Measurements from ENCODE around the gene GABARAPL2.

Gene GABARAPL2

GRCh38 chr16:75593825-75594820, 27.9 kb downstream of the GABARAPL2 start:
- DNase-seq, result no peak

GRCh38 chr16:75599452-75600277, 33.5 kb downstream of the GABARAPL2 start:
- no peak for DNase-seq

- DNase-seq, result no peak
These were observed 37.1 kb downstream of the GABARAPL2 start for GRCh38 chr16:75603241-75603640.

- no peak for DNase-seq
These were observed 40.3 kb downstream of the GABARAPL2 start for GRCh38 chr16:75606507-75606906.

GRCh38 chr16:75614066-75614897, 48.1 kb downstream of the GABARAPL2 start:
- peak; percentile 18 for DNase-seq

- DNase-seq, result no peak
These were observed 49.4 kb downstream of the GABARAPL2 start for GRCh38 chr16:75615619-75616018.

GRCh38 chr16:75616521-75617010, 50.4 kb downstream of the GABARAPL2 start:
- DNase-seq, result no peak

GRCh38 chr16:75617121-75617520, 50.9 kb downstream of the GABARAPL2 start:
- no peak for DNase-seq

GRCh38 chr16:75618780-75619179, 52.6 kb downstream of the GABARAPL2 start:
- DNase-seq, result no peak

GRCh38 chr16:75620326-75621169, 54.4 kb downstream of the GABARAPL2 start:
- DNase-seq, result no peak

GRCh38 chr16:75621170-75621477, 54.9 kb downstream of the GABARAPL2 start:
- no peak for DNase-seq

- DNase-seq, result peak; percentile 98
These were observed 56.8 kb downstream of the GABARAPL2 start, which contains the start of gene ADAT1 for GRCh38 chr16:75622761-75623605. TSS of gene ADAT1 (minus strand) at chr16:75623281. CDS start at chr16:75620799, 2,482 bp downstream.

- peak; percentile 25 for DNase-seq
These were observed 58.7 kb downstream of the GABARAPL2 start for GRCh38 chr16:75624921-75625334.

- DNase-seq, result no peak
These were observed 60.6 kb downstream of the GABARAPL2 start for GRCh38 chr16:75626806-75627205.

Data from inflammatory macrophage treated with lipopolysaccharide for 4 hours (primary cell).